Kidney (tissue), 14 donors: ENCODE results near the gene HDLBP. TPM values are rescaled to one million over a fixed set of nuclear protein-coding genes. Genes with fewer than 3 reads are reported as not detected.
A peak's percentile ranks its signal among the peaks of the same experiment; 100 is the strongest.

Experiments used
- DNase-seq, 5 donors: peaks; one replicate each; pipeline ENCODE4 v3.0.0-alpha.2; 2013 to 2020
- FAIRE-seq: peaks from 2 replicates; lab custom pipeline; 2012; peaks lifted over from hg19 to GRCh38; lab: Jason Lieb, UNC
- H3K27ac ChIP-seq, 2 donors: one replicate each; pipeline ENCODE4 v1.7.0; 2013; ENCODE audit warnings: low read depth in 2 of 2, low read length in 2 of 2, inconsistent platforms in 1 of 2
- H3K27me3 ChIP-seq: one replicate; pipeline ENCODE4 v1.7.1; 2013; ENCODE audit warnings: low read length, inconsistent platforms; ENCODE audit not compliant: control insufficient read depth, insufficient read depth
- H3K36me3 ChIP-seq, 3 donors: one replicate each; pipeline versions ENCODE4 v1.7.0 to v1.7.1; 2013; ENCODE audit warnings: low read length in 3 of 3, control low read depth in 1 of 3, inconsistent platforms in 1 of 3; ENCODE audit not compliant: insufficient read depth in 3 of 3, control insufficient read depth in 2 of 3
- H3K4me1 ChIP-seq, 3 donors: one replicate each; pipeline versions ENCODE4 v1.7.0 to v1.7.1; 2013; ENCODE audit warnings: low read length in 3 of 3, inconsistent platforms in 1 of 3, low read depth in 1 of 3; ENCODE audit not compliant: control insufficient read depth in 2 of 3, insufficient read depth in 2 of 3
- H3K4me3 ChIP-seq, 3 donors: one replicate each; pipeline versions ENCODE4 v1.7.0 to v1.8.1; 2013; ENCODE audit warnings: low read length in 3 of 3, control low read depth in 1 of 3, inconsistent platforms in 1 of 3
- H3K9ac ChIP-seq, 3 donors: one replicate each; pipeline versions ENCODE4 v1.7.0 to v1.7.1; 2013; ENCODE audit warnings: low read length in 3 of 3, control low read depth in 1 of 3, inconsistent platforms in 1 of 3
- H3K9me3 ChIP-seq, 3 donors: one replicate each; pipeline versions ENCODE4 v1.7.0 to v1.7.1; 2013; ENCODE audit warnings: low read length in 3 of 3, control low read depth in 1 of 3, inconsistent platforms in 1 of 3; ENCODE audit not compliant: control insufficient read depth in 2 of 3, insufficient read depth in 1 of 3
- intact Hi-C: fragments of 100-400 bp; cut with DNase I; formaldehyde crosslinking; loops from one replicate; pipeline ENCODE4 v1.11.1; 2022
- polyA plus RNA-seq: library from polyadenylated mRNA; stranded (reverse); fragments of 350-450 nt; fragmentation: Illumina TruSeq; extraction: RNeasy Lipid Tissue Mini Kit (QIAGEN cat#74804); gene quantifications from one replicate; pipeline ENCODE4 v1.2.3, GENCODE V29; 2014; ENCODE audit warnings: low read depth, low replicate concordance; ENCODE audit not compliant: insufficient read depth
- total RNA-seq: library from RNA; stranded (reverse); fragmentation: NEBNext Ultra II Directional; extraction: Animal tissue kit (Norgen Biotek cat#: 25700); gene quantifications from one replicate; pipeline ENCODE4 v1.2.1, GENCODE V29; 2021
- TF ChIP-seq, protein P1 (sequence below): IDR thresholded peaks from 3 replicates; pipeline ENCODE4 v1.5.1; 2012; ENCODE audit warnings: mild to moderate bottlenecking, moderate library complexity, borderline replicate concordance; ENCODE audit not compliant: insufficient read depth; ENCODE audit errors: extremely low read depth
- donor health status: control.
- donor health status: control.
- donor health status: control.
- donor health status: control.
- donor health status: control.
- donor health status: DM: yes; HTN: yes; CAD: no.
- donor health status: Normal renal cell carcinoma (clear cell type).

Gene HDLBP
- total and polyA plus RNA-seq, 2 donors from 2014 or later = 256 to 356 TPM

DNA sequence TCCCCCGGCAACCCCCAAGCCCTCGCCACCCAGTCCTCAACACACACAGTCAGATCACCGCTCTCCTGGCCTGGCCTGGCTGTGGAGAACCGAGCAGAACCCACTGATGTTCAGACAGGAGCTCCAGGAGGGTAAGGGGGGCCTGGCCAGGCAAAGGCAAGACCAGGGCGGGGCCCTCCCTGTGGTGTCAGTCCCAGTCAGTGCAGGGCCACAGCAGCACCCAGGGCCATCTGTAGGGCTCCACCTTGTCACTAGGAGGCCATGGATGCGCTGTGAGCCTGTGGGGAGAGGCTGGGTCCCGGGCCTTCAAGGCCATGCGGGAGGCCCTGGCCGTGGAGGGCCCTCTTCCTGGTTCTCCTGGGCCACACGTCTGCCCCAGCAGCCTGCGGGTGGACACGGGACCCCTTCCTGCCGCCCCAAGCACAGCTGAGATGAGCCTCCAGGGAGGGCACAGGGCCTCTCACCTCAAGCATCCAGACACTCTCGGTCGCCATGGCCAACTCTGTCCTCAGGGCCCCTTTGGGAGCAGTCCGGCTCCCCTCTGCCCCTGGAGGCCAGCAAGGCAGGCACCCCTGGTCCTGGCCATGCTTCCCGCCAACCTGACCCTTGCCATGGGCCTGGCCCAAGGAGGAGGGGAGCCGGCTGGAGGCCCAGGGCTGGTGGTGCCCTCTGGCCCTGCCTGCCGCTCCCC lies 125.0 kb downstream of the HDLBP start:
- intact Hi-C loops = no loop called here
- FAIRE-seq = no peak
- no peaks in the 10 kb centered on the region for H3K36me3 ChIP-seq
- peak in 1 of 5 donors; percentile 66 for DNase-seq
- H3K9ac ChIP-seq = no peak overlapping the region
- TF ChIP-seq, protein P1, sequence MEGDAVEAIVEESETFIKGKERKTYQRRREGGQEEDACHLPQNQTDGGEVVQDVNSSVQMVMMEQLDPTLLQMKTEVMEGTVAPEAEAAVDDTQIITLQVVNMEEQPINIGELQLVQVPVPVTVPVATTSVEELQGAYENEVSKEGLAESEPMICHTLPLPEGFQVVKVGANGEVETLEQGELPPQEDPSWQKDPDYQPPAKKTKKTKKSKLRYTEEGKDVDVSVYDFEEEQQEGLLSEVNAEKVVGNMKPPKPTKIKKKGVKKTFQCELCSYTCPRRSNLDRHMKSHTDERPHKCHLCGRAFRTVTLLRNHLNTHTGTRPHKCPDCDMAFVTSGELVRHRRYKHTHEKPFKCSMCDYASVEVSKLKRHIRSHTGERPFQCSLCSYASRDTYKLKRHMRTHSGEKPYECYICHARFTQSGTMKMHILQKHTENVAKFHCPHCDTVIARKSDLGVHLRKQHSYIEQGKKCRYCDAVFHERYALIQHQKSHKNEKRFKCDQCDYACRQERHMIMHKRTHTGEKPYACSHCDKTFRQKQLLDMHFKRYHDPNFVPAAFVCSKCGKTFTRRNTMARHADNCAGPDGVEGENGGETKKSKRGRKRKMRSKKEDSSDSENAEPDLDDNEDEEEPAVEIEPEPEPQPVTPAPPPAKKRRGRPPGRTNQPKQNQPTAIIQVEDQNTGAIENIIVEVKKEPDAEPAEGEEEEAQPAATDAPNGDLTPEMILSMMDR = no peak
- H3K27me3 ChIP-seq = no peaks in the 10 kb centered on the region
- no peak overlapping the region for H3K27ac ChIP-seq
- H3K4me3 ChIP-seq = no peak overlapping the region
- no peaks in the 10 kb centered on the region for H3K4me1 ChIP-seq
- H3K9me3 ChIP-seq = no peaks in the 10 kb centered on the region

DNA sequence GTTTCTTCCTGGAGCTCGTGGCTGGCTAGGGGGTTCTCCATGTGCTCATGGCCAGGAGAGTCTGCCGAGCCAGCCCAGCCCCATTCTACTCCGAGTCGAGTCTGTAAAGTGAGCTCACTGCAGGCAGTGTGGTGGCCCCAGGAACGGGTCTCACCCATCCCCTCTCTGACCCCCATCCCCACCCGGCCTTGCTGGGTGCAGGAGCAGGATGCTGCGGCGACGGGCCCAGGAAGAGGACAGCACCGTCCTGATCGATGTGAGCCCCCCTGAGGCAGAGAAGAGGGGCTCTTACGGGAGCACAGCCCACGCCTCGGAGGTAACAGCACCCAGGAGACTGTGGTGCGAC lies 125.6 kb downstream of the HDLBP start:
- intact Hi-C loops = no loop called here
- H3K4me1 ChIP-seq = no peaks in the 10 kb centered on the region
- DNase-seq (peak in 1 of 5 donors; percentile 48), FAIRE-seq (no peak)
- H3K9ac ChIP-seq = no peak overlapping the region
- no peak overlapping the region for H3K4me3 ChIP-seq
- H3K36me3 ChIP-seq = no peaks in the 10 kb centered on the region
- H3K9me3 ChIP-seq = no peaks in the 10 kb centered on the region
- TF ChIP-seq, protein P1 = no peak
- H3K27me3 ChIP-seq = no peaks in the 10 kb centered on the region
- H3K27ac ChIP-seq = no peak overlapping the region

DNA sequence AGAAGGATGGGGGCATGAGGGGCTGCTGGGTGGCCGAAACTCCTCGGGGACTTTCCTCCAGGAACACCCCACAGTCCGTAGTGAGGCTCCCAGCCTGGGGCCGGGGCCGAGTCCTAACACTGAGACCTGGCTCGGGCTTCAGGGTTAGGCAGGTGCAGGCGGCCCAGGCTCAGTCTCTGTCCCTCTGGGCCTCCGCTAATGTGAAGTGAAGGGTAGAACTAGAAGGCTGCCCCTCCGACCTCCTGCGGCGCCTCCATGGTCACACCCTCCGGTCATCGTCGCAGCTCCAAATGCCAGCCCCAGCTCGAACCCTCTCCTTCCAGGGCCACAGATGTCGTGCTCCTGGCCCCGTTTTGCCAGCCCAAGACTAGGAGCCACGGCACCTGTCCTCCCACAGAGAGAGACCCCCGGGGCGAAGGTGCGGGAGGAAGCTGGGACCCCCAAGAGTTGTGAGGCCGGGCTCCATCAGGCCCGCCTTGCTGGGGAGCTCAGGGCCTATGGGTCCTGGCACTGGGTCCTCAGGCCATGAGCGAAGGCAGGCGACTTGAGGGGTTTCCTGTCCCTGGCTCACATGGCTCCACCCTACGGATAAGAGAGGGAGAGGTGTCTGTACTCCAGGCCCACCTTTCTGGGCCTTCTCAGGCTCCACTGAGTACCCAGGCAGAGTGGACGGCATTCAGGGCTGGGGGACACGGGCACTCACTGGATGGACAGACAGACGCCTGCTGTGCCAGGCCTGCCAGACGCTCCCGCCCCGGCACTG lies 126.2 kb downstream of the HDLBP start:
- Histone ChIP-seq H3K36me3 (no peaks in the 10 kb centered on the region), H3K9me3 (no peaks in the 10 kb centered on the region), H3K9ac (no peak overlapping the region), H3K4me1 (no peaks in the 10 kb centered on the region), H3K4me3 (no peak overlapping the region), H3K27ac (no peak overlapping the region), H3K27me3 (no peaks in the 10 kb centered on the region)
- DNase-seq = peak in 1 of 5 donors; percentile 57
- intact Hi-C loops = no loop called here
- TF ChIP-seq, protein P1 = no peak
- FAIRE-seq = no peak
